ENCODE data around the gene ZPBP2.

- no peak for TF ChIP-seq EZH2 (IDR thresholded peaks at IDR 0.05; ENCODE audit: borderline replicate concordance, low read length)
- no peak for TF ChIP-seq CTCF (IDR thresholded peaks at IDR 0.05; ENCODE audit: low read length)
Measured at GRCh38 chr17:39868554-39868942, 546 bp downstream of the ZPBP2 start.

Measured in OCI-LY1 (cell line).